ENCODE data around the gene CLMN. TPM values are rescaled to one million over a fixed set of nuclear protein-coding genes. Genes with fewer than 3 reads are reported as not detected.

The CLMN gene
- total RNA-seq, 5 donors from 2014 or later (not counting 1 experiment from before 2014, with no cell fraction given), result 0.68 to 2.2 (median 0.99) TPM

DNA sequence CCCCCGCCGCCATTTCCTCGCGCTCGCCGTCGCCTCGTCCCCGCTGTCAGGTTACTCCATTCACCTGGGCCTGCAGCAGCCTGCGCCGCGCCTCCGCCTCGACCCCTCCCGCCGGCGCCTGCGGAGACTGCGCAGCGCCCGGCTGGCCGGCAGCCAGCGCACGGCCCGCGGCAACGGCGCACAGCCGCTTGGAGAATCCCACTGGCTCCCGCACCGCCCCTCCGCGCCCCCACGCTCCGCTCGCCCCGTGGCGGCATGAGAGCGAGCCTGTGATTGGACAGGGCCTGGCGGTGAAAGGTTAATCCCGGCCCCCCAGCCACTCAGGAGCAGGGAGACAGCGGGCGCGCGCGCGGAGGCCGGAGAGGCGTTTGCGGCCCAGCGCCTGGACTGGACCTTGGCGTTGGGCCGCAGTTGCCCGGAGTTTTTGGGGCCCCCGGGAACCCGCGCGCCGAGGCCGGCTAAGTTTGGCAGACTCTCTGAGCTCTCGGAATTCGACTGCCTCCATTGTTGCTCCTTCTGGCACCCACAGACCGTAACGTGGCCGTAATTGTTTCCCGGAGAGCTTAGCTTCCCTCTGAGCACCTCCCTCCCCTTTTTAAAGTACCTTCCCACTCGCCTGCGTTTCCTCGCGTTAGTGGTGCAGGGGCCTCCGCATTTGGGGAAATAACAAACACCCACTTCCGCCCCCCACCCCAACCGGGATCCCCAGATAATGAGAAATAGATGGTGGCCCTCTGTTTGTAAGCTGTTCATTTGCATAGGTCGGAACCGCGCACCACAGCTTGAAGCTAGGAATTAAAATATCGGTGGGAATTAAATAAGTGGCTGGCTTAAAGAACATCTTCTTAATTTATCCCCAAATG, 162.2 kb downstream of the CLMN start, which contains the start of gene DICER1:
Gene DICER1, minus strand, starts transcription at position 203 of the 863 bp plus-strand sequence. CDS start 24,071 bp downstream, outside the sequence.
- H3K4me3 ChIP-seq (ENCODE audit: control insufficient read depth in 1 of 2, extremely low read depth in 1 of 2, low read length in 1 of 2), result peak within 1 kb of the TSS; percentile 84 to 93
- no peaks in the 10 kb centered on the region for H3K36me3 ChIP-seq (ENCODE audit: control insufficient read depth in 2 of 2, extremely low read depth in 1 of 2, insufficient read depth in 1 of 2, low read length in 1 of 2)
- peak within 1 kb of the TSS; percentile 99 for H3K27ac Mint-ChIP-seq
- under 1% methylated on average over 64 of the region's 77 CpGs for WGBS (ENCODE audit: insufficient coverage)
- H3K9me3 Mint-ChIP-seq, result no peaks in the 10 kb centered on the region
- DNase-seq (peak; percentile 74 to 97 (median 88)), ATAC-seq (replicated peaks in 1 of 4) (peak; percentile 83 to 85 (median 84))
- ChIA-PET CTCF (interaction anchor here (0.5 to 1.3 kb wide), 3 partner anchors 25 to 50 kb away, joined by 3 to 4 read pairs (median 3); no protein-coding TSS in a partner anchor), POLR2A (interaction anchor here in 1 of 2 donors (1.0 kb wide), 1 partner anchor 58 kb away, joined by 3 read pairs; no protein-coding TSS in a partner anchor)
- no peaks in the 10 kb centered on the region for H3K27me3 Mint-ChIP-seq
- peak within 1 kb of the TSS; percentile 98 for H3K27ac ChIP-seq (ENCODE audit: low read length)
- H3K4me1 Mint-ChIP-seq, result peaks cover 44 to 46% (median 45%) of the 10 kb centered on the region in 3 donors
- H3K9me3 ChIP-seq, result no peaks in the 10 kb centered on the region
- no peaks in the 10 kb centered on the region for H3K27me3 ChIP-seq (replicated peaks in 1 of 2; ENCODE audit: control insufficient read depth in 2 of 2, extremely low read depth in 1 of 2, insufficient read depth in 2 of 2, low read length in 1 of 2)
- H3K4me3 Mint-ChIP-seq, result peak within 1 kb of the TSS; percentile 87 to 97 (median 96)
- H3K4me1 ChIP-seq (ENCODE audit: control insufficient read depth in 1 of 2, extremely low read depth in 1 of 2, insufficient read depth in 2 of 2, low read length in 2 of 2), result peaks cover 22 to 30% of the 10 kb centered on the region in 2 experiments
- no peaks in the 10 kb centered on the region for H3K36me3 Mint-ChIP-seq

DNA sequence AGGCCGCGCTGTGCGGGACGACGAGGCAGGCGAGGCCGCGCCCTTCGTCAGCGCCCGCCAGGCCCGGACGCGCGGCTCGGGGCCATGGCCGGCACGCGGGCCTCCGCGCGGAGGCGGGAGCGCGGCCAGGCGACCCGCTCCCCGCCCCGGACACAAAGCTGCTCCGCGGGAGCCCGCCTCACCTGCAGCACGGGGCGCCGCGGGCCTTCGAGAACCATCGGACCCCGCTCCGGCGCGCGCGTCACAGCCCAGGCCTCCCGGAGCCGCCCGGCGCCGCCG, 162.7 kb downstream of the CLMN start:
- Mint-ChIP-seq H3K27ac (peak overlapping the region in 1 of 2 donors; percentile 99), H3K27me3 (no peaks in the 10 kb centered on the region), H3K4me3 (peak overlapping the region; percentile 87 to 97 (median 96)), H3K4me1 (peaks cover 50 to 52% (median 50%) of the 10 kb centered on the region in 3 donors), H3K9me3 (no peaks in the 10 kb centered on the region), H3K36me3 (no peaks in the 10 kb centered on the region)
- peaks cover 22 to 33% of the 10 kb centered on the region in 2 experiments for H3K4me1 ChIP-seq (ENCODE audit: control insufficient read depth in 1 of 2, extremely low read depth in 1 of 2, insufficient read depth in 2 of 2, low read length in 2 of 2)
- H3K4me3 ChIP-seq (ENCODE audit: control insufficient read depth in 1 of 2, extremely low read depth in 1 of 2, low read length in 1 of 2), result peak overlapping the region; percentile 84 to 93
- ChIA-PET CTCF (interaction anchor here in 1 of 2 donors (1.3 kb wide), 1 partner anchor 24 kb away, joined by 3 read pairs; no protein-coding TSS in a partner anchor), POLR2A (no interaction called here)
- no peaks in the 10 kb centered on the region for H3K27me3 ChIP-seq (replicated peaks in 1 of 2; ENCODE audit: control insufficient read depth in 2 of 2, extremely low read depth in 1 of 2, insufficient read depth in 2 of 2, low read length in 1 of 2)
- H3K27ac ChIP-seq (ENCODE audit: low read length), result no peak overlapping the region
- peak in 1 of 35 experiments; percentile 27 for DNase-seq
- H3K36me3 ChIP-seq (ENCODE audit: control insufficient read depth in 2 of 2, extremely low read depth in 1 of 2, insufficient read depth in 1 of 2, low read length in 1 of 2), result no peaks in the 10 kb centered on the region
- peak; percentile 32 to 43 (median 36) for ATAC-seq (replicated peaks in 1 of 4)
- no peaks in the 10 kb centered on the region for H3K9me3 ChIP-seq
- WGBS (ENCODE audit: insufficient coverage), result 0% methylated on average over 50 of the region's 50 CpGs

- ATAC-seq (replicated peaks in 1 of 4) (peak; percentile 13 to 26 (median 18)), DNase-seq (peak in 27 of 35 experiments; percentile 2 to 57 (median 21))
- Mint-ChIP-seq H3K4me3 (peak overlapping the region; percentile 84 to 87 (median 87)), H3K9me3 (no peaks in the 10 kb centered on the region), H3K36me3 (no peaks in the 10 kb centered on the region), H3K27me3 (no peaks in the 10 kb centered on the region), H3K27ac (peak overlapping the region; percentile 79 to 85), H3K4me1 (peaks cover 55 to 58% (median 56%) of the 10 kb centered on the region in 3 donors)
- no peaks in the 10 kb centered on the region for H3K9me3 ChIP-seq
- POLR2A ChIA-PET, result interaction anchor here in 1 of 2 donors (0.7 kb wide), 1 partner anchor 37 kb away, joined by 3 read pairs; no protein-coding TSS in a partner anchor
- CTCF ChIA-PET, result no interaction called here
- WGBS (ENCODE audit: insufficient coverage), result 5% methylated on average over 44 of the region's 48 CpGs
- H3K36me3 ChIP-seq (ENCODE audit: control insufficient read depth in 2 of 2, extremely low read depth in 1 of 2, insufficient read depth in 1 of 2, low read length in 1 of 2), result no peaks in the 10 kb centered on the region
- H3K27ac ChIP-seq (ENCODE audit: low read length), result peak overlapping the region; percentile 9
- peaks cover 25 to 38% of the 10 kb centered on the region in 2 experiments for H3K4me1 ChIP-seq (ENCODE audit: control insufficient read depth in 1 of 2, extremely low read depth in 1 of 2, insufficient read depth in 2 of 2, low read length in 2 of 2)
- H3K4me3 ChIP-seq (ENCODE audit: control insufficient read depth in 1 of 2, extremely low read depth in 1 of 2, low read length in 1 of 2), result peak overlapping the region; percentile 84 to 93
- H3K27me3 ChIP-seq (replicated peaks in 1 of 2; ENCODE audit: control insufficient read depth in 2 of 2, extremely low read depth in 1 of 2, insufficient read depth in 2 of 2, low read length in 1 of 2), result no peaks in the 10 kb centered on the region
These were observed 163.3 kb downstream of the CLMN start for GRCh38 chr14:95156161-95157047.

DNA sequence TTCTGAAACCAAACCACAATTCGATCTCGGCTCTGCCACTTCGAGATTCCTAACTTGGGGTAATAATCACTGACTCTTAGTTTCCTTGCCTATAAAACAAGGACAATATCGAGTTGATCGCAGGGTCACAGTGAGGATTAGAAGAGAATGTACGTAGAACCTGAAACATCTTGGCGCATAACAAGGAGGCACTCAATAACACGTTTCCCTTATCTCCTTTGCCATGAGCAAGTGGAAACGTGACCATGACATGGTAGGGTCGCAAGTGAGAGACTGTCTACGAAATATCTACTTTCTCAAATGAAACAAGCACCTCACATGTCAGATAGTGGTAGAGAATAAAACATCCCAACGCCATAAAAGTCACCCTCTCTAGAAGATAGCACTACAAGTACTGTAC, 164.7 kb downstream of the CLMN start:
- H3K9me3 Mint-ChIP-seq, result no peaks in the 10 kb centered on the region

GRCh38 chr14:95153866-95154265, 165.8 kb downstream of the CLMN start:
- WGBS (ENCODE audit: insufficient coverage), result 33% methylated on average over 1 of the region's 4 CpGs
- Mint-ChIP-seq H3K4me3 (peak overlapping the region in 2 of 3 donors; percentile 87), H3K27ac (no peak overlapping the region), H3K4me1 (peaks cover 79 to 80% (median 80%) of the 10 kb centered on the region in 3 donors), H3K27me3 (no peaks in the 10 kb centered on the region), H3K9me3 (no peaks in the 10 kb centered on the region), H3K36me3 (no peaks in the 10 kb centered on the region)
- H3K4me3 ChIP-seq (ENCODE audit: control insufficient read depth in 1 of 2, extremely low read depth in 1 of 2, low read length in 1 of 2), result no peak overlapping the region
- H3K36me3 ChIP-seq (ENCODE audit: control insufficient read depth in 2 of 2, extremely low read depth in 1 of 2, insufficient read depth in 1 of 2, low read length in 1 of 2), result no peaks in the 10 kb centered on the region
- no peak for DNase-seq
- no peak overlapping the region for H3K27ac ChIP-seq (ENCODE audit: low read length)
- no peaks in the 10 kb centered on the region for H3K27me3 ChIP-seq (replicated peaks in 1 of 2; ENCODE audit: control insufficient read depth in 2 of 2, extremely low read depth in 1 of 2, insufficient read depth in 2 of 2, low read length in 1 of 2)
- ATAC-seq (replicated peaks in 1 of 4), result no peak
- ChIA-PET POLR2A (no interaction called here), CTCF (no interaction called here)
- H3K9me3 ChIP-seq, result no peaks in the 10 kb centered on the region
- H3K4me1 ChIP-seq (ENCODE audit: control insufficient read depth in 1 of 2, extremely low read depth in 1 of 2, insufficient read depth in 2 of 2, low read length in 2 of 2), result peaks cover 26 to 46% of the 10 kb centered on the region in 2 experiments

More for the DNA sequence above, 164.7 kb downstream of the CLMN start:
- Mint-ChIP-seq H3K4me3 (peak overlapping the region; percentile 84 to 87 (median 87)), H3K36me3 (no peaks in the 10 kb centered on the region), H3K4me1 (peaks cover 69 to 71% (median 70%) of the 10 kb centered on the region in 3 donors), H3K27ac (peak overlapping the region; percentile 66 to 83), H3K27me3 (no peaks in the 10 kb centered on the region)
- Histone ChIP-seq H3K4me1 (ENCODE audit: control insufficient read depth in 1 of 2, extremely low read depth in 1 of 2, insufficient read depth in 2 of 2, low read length in 2 of 2) (peaks cover 26 to 44% of the 10 kb centered on the region in 2 experiments), H3K27me3 (replicated peaks in 1 of 2; ENCODE audit: control insufficient read depth in 2 of 2, extremely low read depth in 1 of 2, insufficient read depth in 2 of 2, low read length in 1 of 2) (no peaks in the 10 kb centered on the region), H3K27ac (ENCODE audit: low read length) (no peak overlapping the region), H3K9me3 (no peaks in the 10 kb centered on the region), H3K36me3 (ENCODE audit: control insufficient read depth in 2 of 2, extremely low read depth in 1 of 2, insufficient read depth in 1 of 2, low read length in 1 of 2) (no peaks in the 10 kb centered on the region), H3K4me3 (ENCODE audit: control insufficient read depth in 1 of 2, extremely low read depth in 1 of 2, low read length in 1 of 2) (no peak overlapping the region)
- 91% methylated on average over 4 of the region's 12 CpGs for WGBS (ENCODE audit: insufficient coverage)
- DNase-seq (no peak), ATAC-seq (replicated peaks in 1 of 4) (no peak)
- ChIA-PET CTCF (no interaction called here), POLR2A (no interaction called here)

GRCh38 chr14:95151561-95151960, 168.1 kb downstream of the CLMN start:
- no peak overlapping the region for H3K27ac Mint-ChIP-seq
- H3K36me3 ChIP-seq (ENCODE audit: control insufficient read depth in 2 of 2, extremely low read depth in 1 of 2, insufficient read depth in 1 of 2, low read length in 1 of 2), result peaks cover 0 to under 1% of the 10 kb centered on the region in 2 donors
- H3K4me3 ChIP-seq (ENCODE audit: control insufficient read depth in 1 of 2, extremely low read depth in 1 of 2, low read length in 1 of 2), result no peak overlapping the region
- no peak overlapping the region for H3K27ac ChIP-seq (ENCODE audit: low read length)
- 88% methylated on average over 6 of the region's 8 CpGs for WGBS (ENCODE audit: insufficient coverage)
- H3K9me3 ChIP-seq, result no peaks in the 10 kb centered on the region
- no peaks in the 10 kb centered on the region for H3K27me3 ChIP-seq (replicated peaks in 1 of 2; ENCODE audit: control insufficient read depth in 2 of 2, extremely low read depth in 1 of 2, insufficient read depth in 2 of 2, low read length in 1 of 2)
- H3K4me1 Mint-ChIP-seq, result peaks cover 90 to 94% (median 91%) of the 10 kb centered on the region in 3 donors
- H3K27me3 Mint-ChIP-seq, result no peaks in the 10 kb centered on the region
- ATAC-seq (replicated peaks in 1 of 4), result no peak
- peaks cover 14 to 40% of the 10 kb centered on the region in 2 experiments for H3K4me1 ChIP-seq (ENCODE audit: control insufficient read depth in 1 of 2, extremely low read depth in 1 of 2, insufficient read depth in 2 of 2, low read length in 2 of 2)
- H3K36me3 Mint-ChIP-seq, result peaks cover 10% of the 10 kb centered on the region
- ChIA-PET POLR2A (no interaction called here), CTCF (no interaction called here)
- peak overlapping the region in 2 of 3 donors; percentile 5 to 44 for H3K4me3 Mint-ChIP-seq
- no peak for DNase-seq
- peaks cover 0 to 3% (median 0%) of the 10 kb centered on the region in 3 donors for H3K9me3 Mint-ChIP-seq

Measured in T-cell (primary cell).